SU-DHL-6 (cell line): ENCODE results near the gene FARP2.

Experiments used
- H2AFZ ChIP-seq: fragments of 200-600 bp; sonication (generic); 2 replicates; pipeline ENCODE4 v1.6.1; 2014; ENCODE audit warnings: low read depth, mild to moderate bottlenecking, moderate library complexity, mixed read lengths, antibody characterized with exemption, low read length; ENCODE audit not compliant: severe bottlenecking
- H3F3A ChIP-seq: fragments of 200-600 bp; shearing (Covaris generic); 2 replicates; pipeline ENCODE4 v1.6.0; 2016; ENCODE audit warnings: antibody characterized with exemption, mild to moderate bottlenecking; ENCODE audit not compliant: insufficient read depth
- H3K27ac ChIP-seq: fragments of 200-600 bp; sonication (generic); 2 replicates; pipeline ENCODE4 v1.5.1; 2016; ENCODE audit warnings: low read depth, mild to moderate bottlenecking, low read length, moderate library complexity, mixed read lengths
- H3K27me3 ChIP-seq: fragments of 200-600 bp; sonication (generic), shearing (Covaris generic); 2 replicates; pipeline ENCODE4 v1.6.0; 2014; ENCODE audit warnings: mild to moderate bottlenecking, low read length
- H3K36me3 ChIP-seq: fragments of 200-600 bp; sonication (generic); 2 replicates; pipeline ENCODE4 v1.6.1; 2014; ENCODE audit warnings: mild to moderate bottlenecking, low read length, mixed read lengths
- H3K4me2 ChIP-seq: fragments of 300-600, 200-600 bp; shearing (Covaris generic), sonication (generic); 2 replicates; pipeline ENCODE4 v1.6.0; 2014; ENCODE audit warnings: low read length, low read depth, mild to moderate bottlenecking; ENCODE audit not compliant: poor library complexity, severe bottlenecking
- H3K4me3 ChIP-seq: fragments of 200-600 bp; sonication (generic); 2 replicates; pipeline ENCODE4 v1.5.1; 2014; ENCODE audit warnings: antibody characterized with exemption, low read length, mild to moderate bottlenecking, mixed read lengths; ENCODE audit not compliant: insufficient read depth, poor library complexity, severe bottlenecking
- H3K79me2 ChIP-seq: fragments of 200-600 bp; sonication (generic); 2 replicates; pipeline ENCODE4 v1.6.1; 2014; ENCODE audit warnings: mild to moderate bottlenecking, low read length, moderate library complexity; ENCODE audit not compliant: insufficient read depth
- H3K9ac ChIP-seq: fragments of 200-600 bp; sonication (generic); 2 replicates; pipeline ENCODE4 v1.7.0; 2014; ENCODE audit warnings: mild to moderate bottlenecking, low read length
- H3K9me2 ChIP-seq: fragments of 200-600 bp; sonication (generic); replicated peaks from 2 replicates; pipeline ENCODE4 v1.6.1; 2014; ENCODE audit warnings: low read length; ENCODE audit not compliant: insufficient read depth
- H3K9me3 ChIP-seq: fragments of 200-600 bp; sonication (generic); 2 replicates; pipeline ENCODE4 v1.6.1; 2014; ENCODE audit warnings: low read length, mixed read lengths; ENCODE audit not compliant: insufficient read depth
- H4K20me1 ChIP-seq: fragments of 200-600 bp; sonication (generic); 2 replicates; pipeline ENCODE4 v1.6.1; 2014; ENCODE audit warnings: low read depth, mild to moderate bottlenecking, antibody characterized with exemption, low read length, moderate library complexity, mixed read lengths
- EZH2phosphoT487 ChIP-seq: fragments of 200-600 bp; sonication (generic), shearing (Covaris generic); conservative IDR thresholded peaks from 2 replicates; pipeline ENCODE4 v1.6.1; 2018; ENCODE audit warnings: mild to moderate bottlenecking, antibody characterized with exemption, low read length, moderate library complexity, mixed read lengths
- TF ChIP-seq, protein P1 (sequence below): fragments of 200-600 bp; sonication (generic); IDR thresholded peaks from one replicate; pipeline ENCODE4 v1.5.1; 2017; ENCODE audit warnings: antibody characterized with exemption, mild to moderate bottlenecking, low read length, moderate library complexity; ENCODE audit not compliant: insufficient read depth, poor library complexity, severe bottlenecking

FARP2 gene

GRCh38 chr2:241325257-241325656, 30.8 kb upstream of the FARP2 start:
- Histone ChIP-seq H3K9me3 (no peaks in the 10 kb centered on the region), H3K9me2 (no peaks in the 10 kb centered on the region), H3K4me2 (peak overlapping the region; percentile 44), H4K20me1 (peaks cover 46% of the 10 kb centered on the region), H3K79me2 (peaks cover 90% of the 10 kb centered on the region), H3K36me3 (peaks cover 28% of the 10 kb centered on the region), H3K4me3 (no peak overlapping the region), H3K9ac (no peak overlapping the region), H3K27ac (peak overlapping the region; percentile 77; the same call in 1 of the 2 replicates), H3K27me3 (no peaks in the 10 kb centered on the region), H2AFZ (no peak overlapping the region), H3F3A (peaks cover 21% of the 10 kb centered on the region)
- TF ChIP-seq EZH2phosphoT487: no peak
- TF ChIP-seq, protein P1, sequence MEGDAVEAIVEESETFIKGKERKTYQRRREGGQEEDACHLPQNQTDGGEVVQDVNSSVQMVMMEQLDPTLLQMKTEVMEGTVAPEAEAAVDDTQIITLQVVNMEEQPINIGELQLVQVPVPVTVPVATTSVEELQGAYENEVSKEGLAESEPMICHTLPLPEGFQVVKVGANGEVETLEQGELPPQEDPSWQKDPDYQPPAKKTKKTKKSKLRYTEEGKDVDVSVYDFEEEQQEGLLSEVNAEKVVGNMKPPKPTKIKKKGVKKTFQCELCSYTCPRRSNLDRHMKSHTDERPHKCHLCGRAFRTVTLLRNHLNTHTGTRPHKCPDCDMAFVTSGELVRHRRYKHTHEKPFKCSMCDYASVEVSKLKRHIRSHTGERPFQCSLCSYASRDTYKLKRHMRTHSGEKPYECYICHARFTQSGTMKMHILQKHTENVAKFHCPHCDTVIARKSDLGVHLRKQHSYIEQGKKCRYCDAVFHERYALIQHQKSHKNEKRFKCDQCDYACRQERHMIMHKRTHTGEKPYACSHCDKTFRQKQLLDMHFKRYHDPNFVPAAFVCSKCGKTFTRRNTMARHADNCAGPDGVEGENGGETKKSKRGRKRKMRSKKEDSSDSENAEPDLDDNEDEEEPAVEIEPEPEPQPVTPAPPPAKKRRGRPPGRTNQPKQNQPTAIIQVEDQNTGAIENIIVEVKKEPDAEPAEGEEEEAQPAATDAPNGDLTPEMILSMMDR: no peak

GRCh38 chr2:241329669-241330615, 26.1 kb upstream of the FARP2 start:
- peaks cover 56% of the 10 kb centered on the region for H3K79me2 ChIP-seq
- H3K27me3 ChIP-seq: no peaks in the 10 kb centered on the region

GRCh38 chr2:241330616-241330981, 25.5 kb upstream of the FARP2 start:
- Histone ChIP-seq H3K9me3 (no peaks in the 10 kb centered on the region), H2AFZ (no peak overlapping the region), H3K79me2 (peaks cover 50% of the 10 kb centered on the region), H3K9ac (no peak overlapping the region), H3K27ac (no peak overlapping the region), H4K20me1 (peaks cover 18% of the 10 kb centered on the region), H3K4me2 (no peak overlapping the region), H3K36me3 (peaks cover 30% of the 10 kb centered on the region), H3F3A (peaks cover 39% of the 10 kb centered on the region), H3K9me2 (no peaks in the 10 kb centered on the region), H3K27me3 (no peaks in the 10 kb centered on the region), H3K4me3 (no peak overlapping the region)
- TF ChIP-seq EZH2phosphoT487: no peak
- TF ChIP-seq, protein P1: no peak

More at GRCh38 chr2:241329669-241330615, 26.1 kb upstream of the FARP2 start:
- no peak overlapping the region for H3K4me2 ChIP-seq
- no peaks in the 10 kb centered on the region for H3K9me2 ChIP-seq
- peaks cover 36% of the 10 kb centered on the region for H3K36me3 ChIP-seq
- H3F3A ChIP-seq: peaks cover 34% of the 10 kb centered on the region
- H3K9me3 ChIP-seq: no peaks in the 10 kb centered on the region
- H2AFZ ChIP-seq: no peak overlapping the region
- no peak overlapping the region for H3K27ac ChIP-seq
- H3K4me3 ChIP-seq: no peak overlapping the region
- H4K20me1 ChIP-seq: peaks cover 25% of the 10 kb centered on the region
- TF ChIP-seq EZH2phosphoT487: no peak
- TF ChIP-seq, protein P1: no peak
- no peak overlapping the region for H3K9ac ChIP-seq
